ENCODE results near the gene WDR81.
"Not testable (repeated sequence)": the region's sequence is repeated elsewhere in the genome, so short reads cannot be mapped to it uniquely, and the experiment has no call there.

WDR81 gene

GRCh38 chr17:1754430-1755112 is 30.1 kb downstream of the WDR81 start:
- DNase-seq (ENCODE audit: low spot score) = no peak

DNA sequence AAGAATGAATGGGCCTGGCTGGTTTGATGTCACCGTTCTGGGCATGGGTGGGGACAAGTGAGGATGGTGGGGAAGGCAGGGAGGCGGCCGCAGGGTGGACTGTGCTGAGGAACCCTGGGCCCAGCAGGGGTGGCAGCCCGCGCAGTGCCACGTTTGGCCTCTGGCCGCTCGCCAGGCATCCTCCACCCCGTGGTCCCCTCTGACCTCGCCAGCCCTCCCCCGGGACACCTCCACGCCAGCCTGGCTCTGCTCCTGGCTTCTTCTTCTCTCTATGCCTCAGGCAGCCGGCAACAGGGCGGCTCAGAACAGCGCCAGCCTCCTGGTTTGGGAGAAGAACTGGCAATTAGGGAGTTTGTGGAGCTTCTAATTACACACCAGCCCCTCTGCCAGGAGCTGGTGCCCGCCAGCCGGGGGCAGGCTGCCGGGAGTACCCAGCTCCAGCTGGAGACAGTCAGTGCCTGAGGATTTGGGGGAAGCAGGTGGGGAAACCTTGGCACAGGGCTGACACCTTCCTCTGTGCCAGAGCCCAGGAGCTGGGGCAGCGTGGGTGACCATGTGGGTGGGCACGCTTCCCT is 30.8 kb downstream of the WDR81 start:
- no peak for DNase-seq (ENCODE audit: low spot score)

DNA sequence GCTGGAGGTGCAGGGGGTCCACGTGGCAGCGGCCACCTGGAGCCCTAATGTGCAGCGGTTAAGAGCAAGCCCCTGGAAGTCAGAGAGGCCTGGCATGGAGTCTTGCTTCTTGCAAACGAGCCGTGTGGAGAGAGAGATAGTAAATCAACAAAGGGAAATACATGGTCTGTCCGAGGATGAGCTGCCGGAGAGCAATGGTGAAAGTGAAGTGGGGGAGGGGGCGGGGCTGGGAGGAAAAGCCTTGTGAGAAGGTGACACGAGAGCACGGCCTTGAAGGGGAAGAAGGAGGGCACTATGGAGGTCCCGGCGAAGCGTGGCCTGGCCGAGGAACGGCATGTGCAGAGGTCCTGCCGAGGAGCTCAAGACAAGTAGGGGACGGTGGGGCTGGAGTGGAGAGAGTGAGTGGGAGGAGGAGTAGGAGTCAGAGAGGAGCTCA is 31.3 kb downstream of the WDR81 start:
- DNase-seq (ENCODE audit: low spot score) = no peak

- DNase-seq (ENCODE audit: low spot score) = no peak
Observed at GRCh38 chr17:1758807-1759206, 34.3 kb downstream of the WDR81 start.

- DNase-seq (ENCODE audit: low spot score) = no peak
Observed at GRCh38 chr17:1759529-1759928, 35.0 kb downstream of the WDR81 start.

DNA sequence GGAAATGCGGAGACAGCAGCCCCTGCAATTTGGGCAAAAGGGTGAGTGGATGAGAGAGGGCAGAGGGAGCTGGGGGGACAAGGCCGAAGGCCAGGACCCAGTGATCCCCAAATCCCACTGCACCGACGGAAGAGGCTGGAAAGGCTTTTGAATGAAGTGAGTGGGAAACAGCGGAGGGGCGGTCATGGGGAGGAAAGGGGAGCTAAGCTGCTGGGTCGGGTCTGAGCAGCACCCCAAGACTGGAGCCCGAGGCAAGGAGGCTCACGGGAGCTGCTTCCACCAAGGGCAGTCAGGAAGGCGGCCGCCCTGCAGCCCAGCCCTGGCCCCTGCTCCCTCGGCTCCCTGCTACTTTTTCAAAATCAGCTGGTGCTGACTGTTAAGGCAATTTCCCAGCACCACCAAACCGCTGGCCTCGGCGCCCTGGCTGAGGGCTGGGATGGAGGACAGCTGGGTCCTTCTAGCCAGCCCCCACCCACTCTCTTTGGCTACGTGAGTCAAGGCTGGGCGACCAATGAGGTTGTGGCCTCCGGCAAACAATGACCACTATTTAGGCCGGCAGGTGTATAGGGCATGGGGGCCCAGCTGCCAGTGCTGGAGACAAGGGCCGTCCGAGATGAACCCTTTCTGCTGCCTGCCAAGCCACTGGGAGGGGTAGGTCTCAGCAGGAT is 37.9 kb downstream of the WDR81 start:
- peak; percentile 45 for DNase-seq (ENCODE audit: low spot score)

- DNase-seq (ENCODE audit: low spot score) = peak; percentile 64
Observed at GRCh38 chr17:1762901-1763898, 38.7 kb downstream of the WDR81 start.

- DNase-seq (ENCODE audit: low spot score) = no peak
Observed at GRCh38 chr17:1764284-1764683, 39.8 kb downstream of the WDR81 start.

DNA sequence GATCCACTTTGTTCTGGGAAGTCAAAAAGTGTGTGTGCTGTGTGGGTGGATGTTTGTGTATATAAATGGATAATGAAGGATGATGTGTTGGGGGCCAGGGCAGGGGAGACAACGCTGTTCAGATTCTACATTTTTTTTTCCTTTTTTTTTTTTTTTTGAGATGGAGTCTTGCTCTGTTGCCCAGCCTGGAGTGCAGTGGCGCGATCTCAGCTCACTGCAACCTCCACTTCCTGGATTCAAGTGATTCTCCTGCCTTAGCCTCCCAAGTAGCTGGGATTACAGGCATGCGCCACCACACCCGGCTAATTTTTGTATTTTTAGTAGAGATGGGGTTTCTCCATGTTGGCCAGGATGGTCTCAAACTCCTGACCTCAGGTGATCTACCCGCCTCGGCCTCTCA is 40.2 kb downstream of the WDR81 start:
- not testable (repeated sequence) for DNase-seq (ENCODE audit: low spot score)

DNA sequence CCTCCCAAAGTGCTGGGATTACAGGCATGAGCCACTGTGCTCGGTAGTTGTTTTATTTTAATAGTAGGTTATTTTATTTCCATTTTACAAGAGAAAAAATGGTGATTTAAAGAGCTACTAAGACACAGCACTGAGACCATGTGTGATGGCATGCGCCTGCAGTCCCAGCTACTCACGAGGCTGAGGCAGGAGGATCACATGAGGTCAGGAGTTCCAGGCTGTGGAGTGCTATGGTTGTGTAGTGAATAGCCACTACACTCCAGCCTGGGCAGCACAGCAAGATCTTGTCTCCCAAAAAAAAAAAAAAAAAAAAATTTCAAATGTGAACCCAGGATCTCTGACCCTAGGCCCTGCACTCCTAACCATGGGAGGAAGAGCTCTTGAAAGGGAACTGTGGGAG is 41.1 kb downstream of the WDR81 start:
- no peak for DNase-seq (ENCODE audit: low spot score)

DNA sequence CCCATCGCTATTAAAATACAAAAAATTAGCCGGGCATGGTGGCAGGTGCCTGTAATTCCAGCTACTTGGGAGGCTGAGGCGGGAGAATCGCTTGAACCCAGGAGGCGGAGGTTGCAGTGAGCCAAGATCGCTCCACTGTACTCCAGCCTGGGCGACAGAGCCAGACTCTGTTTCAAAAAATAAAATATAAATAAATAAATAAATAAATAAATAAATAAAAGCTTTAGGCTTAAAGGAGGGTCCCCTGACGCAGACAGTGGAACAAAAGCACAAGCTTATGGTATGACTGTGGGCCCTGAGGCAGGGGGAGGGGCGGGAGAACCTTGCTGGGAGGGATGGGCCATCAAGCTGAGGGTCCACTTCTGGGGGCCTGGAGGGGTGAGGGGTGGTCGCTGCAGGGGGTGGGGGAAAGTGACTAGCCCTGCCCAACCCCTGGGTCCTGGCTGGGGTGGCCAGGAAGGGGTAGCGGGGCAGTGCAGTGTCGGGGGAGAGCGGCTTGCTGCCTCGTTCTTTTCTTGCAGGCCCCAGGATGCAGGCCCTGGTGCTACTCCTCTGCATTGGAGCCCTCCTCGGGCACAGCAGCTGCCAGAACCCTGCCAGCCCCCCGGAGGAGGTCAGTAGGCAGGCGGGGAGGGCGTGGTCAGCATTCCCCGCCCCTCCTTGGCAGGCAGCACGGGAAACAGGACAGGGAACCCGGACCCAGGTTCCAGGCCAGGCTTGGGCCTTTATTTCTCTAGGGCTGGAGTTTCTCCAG is 42.1 kb downstream of the WDR81 start:
- DNase-seq (ENCODE audit: low spot score) = no peak

- DNase-seq (ENCODE audit: low spot score) = no peak
Observed at GRCh38 chr17:1767358-1767757, 42.9 kb downstream of the WDR81 start.

- DNase-seq (ENCODE audit: low spot score) = no peak
Observed at GRCh38 chr17:1769822-1770477, 45.4 kb downstream of the WDR81 start.

DNA sequence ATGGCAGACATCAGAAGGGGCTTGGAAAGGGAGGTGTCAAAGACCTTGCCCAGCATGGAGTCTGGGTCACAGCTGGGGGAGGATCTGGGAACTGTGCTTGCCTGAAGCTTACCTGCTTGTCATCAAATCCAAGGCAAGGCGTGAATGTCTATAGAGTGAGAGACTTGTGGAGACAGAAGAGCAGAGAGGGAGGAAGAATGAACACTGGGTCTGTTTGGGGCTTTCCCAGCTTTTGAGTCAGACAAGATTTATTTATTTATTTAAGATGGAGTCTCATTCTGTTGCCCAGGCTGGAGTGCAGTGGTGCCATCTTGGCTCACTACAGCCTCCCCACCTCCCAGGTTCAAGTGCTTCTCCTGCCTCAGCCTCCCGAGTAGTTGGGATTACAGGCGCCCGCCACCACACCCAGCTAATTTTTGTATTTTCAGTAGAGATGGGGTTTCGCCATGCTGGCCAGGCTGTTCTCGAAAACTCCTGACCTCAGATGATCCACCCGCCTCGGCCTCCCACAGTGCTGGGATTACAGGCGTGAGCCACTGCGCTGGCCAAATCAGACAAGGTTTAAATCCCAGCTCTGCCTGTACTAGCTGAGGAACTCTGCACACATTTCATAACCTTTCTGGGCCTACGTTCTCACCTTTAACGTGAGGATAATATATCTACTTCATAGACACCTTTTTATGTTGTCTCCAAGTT is 48.6 kb downstream of the WDR81 start:
- not testable (repeated sequence) for DNase-seq (ENCODE audit: low spot score)

DNA sequence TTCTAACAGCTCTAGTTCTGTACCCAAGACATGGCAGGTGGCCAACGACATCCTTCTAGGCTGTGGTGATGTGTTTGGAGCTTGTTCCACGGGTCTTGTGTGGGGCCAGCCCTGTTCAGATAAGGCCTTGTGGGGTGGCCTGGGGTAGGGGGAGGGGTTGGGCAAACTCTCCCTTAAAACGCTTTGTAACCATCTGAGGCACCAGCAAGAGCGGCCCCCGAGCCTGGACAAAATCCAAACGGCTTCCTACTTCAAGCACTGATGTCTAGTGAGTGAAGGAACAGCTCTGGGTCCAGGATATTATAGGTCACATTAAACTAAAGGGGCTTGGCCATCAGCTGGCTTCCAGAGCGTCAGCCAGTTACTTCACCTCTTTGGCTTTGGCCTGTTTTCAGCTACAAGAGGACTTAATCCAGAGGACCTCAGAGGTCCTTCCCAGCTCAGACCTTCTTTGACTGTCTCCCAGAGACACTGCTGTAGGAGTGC is 49.2 kb downstream of the WDR81 start:
- no peak for DNase-seq (ENCODE audit: low spot score)

DNA sequence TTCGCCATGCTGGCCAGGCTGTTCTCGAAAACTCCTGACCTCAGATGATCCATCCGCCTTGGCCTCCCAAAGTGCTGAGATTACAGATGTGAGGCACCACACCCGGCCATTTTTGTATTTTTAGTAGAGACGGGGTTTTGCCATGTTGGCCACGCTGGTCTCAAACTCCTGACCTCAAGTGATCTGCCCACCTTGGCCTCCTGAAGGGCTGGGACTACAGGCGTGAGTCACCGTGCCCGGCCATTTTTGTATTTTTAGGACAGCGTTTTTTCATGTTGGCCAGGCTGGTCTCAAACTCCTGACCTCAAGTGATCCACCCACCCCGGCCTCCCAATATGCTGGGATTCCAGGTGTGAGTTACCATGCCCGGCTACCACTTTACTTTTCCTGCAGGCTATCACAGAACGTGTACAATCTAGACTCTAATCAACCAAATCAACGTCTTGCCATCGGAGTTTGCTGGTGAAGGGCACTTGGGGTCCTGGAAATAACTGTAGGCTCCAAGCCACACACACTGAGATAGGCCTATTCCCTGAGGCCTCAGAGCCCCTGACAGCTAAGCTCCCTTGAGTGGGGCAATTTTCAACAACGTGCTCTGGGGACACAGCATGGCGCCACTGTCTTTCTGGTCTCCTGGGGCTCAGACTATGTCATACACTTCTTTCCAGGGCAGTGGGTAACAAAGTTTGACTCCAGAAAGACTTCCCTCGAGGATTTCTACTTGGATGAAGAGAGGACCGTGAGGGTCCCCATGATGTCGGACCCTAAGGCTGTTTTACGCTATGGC is 50.1 kb downstream of the WDR81 start:
- peak; percentile 58 for DNase-seq (ENCODE audit: low spot score)

GRCh38 chr17:1776328-1776727 is 51.8 kb downstream of the WDR81 start:
- DNase-seq (ENCODE audit: low spot score) = no peak

DNA sequence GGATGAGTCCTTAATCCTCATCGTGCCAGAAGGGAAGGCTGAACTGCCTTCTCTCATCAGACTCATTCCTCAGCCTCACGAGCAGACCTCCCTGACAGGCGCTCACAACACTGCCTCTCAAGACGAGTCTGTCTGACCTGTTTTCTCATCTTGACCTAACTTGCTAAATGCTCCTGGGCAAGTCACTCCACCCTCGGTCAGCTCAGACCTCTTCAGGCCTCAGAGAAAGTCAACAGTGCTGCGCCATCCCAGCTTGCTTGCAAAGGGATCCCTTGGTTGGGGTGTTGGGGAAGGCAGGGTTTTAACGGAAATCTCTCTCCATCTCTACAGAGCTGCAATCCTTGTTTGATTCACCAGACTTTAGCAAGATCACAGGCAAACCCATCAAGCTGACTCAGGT is 52.4 kb downstream of the WDR81 start:
- no peak for DNase-seq (ENCODE audit: low spot score)

DNA sequence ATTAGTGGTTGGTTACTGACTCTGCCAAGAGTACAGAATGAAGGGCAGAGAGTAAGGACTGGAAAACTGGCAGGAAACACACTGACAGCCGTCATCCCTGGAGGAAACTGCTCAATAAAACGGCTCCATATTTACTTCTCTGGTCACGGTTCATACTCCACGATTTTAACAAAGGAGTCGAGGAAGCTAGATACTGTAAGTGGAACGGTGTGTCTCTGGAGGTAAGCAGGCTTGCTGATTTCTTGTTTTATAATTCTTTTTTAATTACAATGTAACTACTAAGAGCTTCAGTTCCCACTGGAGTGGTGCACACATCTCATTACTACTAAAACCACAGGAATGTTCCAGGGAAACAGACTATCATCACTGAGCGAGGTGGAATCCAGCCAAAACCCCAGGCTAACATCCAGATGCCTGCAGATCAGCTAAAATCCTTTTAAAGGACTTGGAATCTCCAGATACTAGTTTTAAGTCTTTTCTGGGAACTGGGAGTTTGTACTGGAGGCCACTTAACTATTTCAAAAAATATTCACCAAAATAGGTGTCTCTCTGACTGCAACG is 55.1 kb downstream of the WDR81 start:
- DNase-seq (ENCODE audit: low spot score) = no peak

All from D341Med (cell line).